Fibroblast of lung (primary cell): ENCODE data around the gene PCDHGC3. TPM values are rescaled to one million over a fixed set of nuclear protein-coding genes. Genes with fewer than 3 reads are reported as not detected.

Experiments
- DNase-seq, 2 donors: peaks; one replicate each; pipeline versions ENCODE4 v3.0.0 to v3.0.0-alpha.2; 2010; ENCODE audit warnings: low read depth in 2 of 2
- H2AFZ ChIP-seq: 2 replicates; pipeline ENCODE4 v1.5.1; 2012; ENCODE audit warnings: low read length, control low read depth, inconsistent platforms
- H3K27ac ChIP-seq: 2 replicates; pipeline ENCODE4 v1.5.1; 2011; ENCODE audit warnings: low read length, control low read depth; ENCODE audit not compliant: insufficient read depth
- H3K27me3 ChIP-seq: 2 replicates; pipeline ENCODE4 v1.5.1; 2011; ENCODE audit warnings: mild to moderate bottlenecking, low read length; ENCODE audit not compliant: control insufficient read depth, insufficient read depth
- H3K36me3 ChIP-seq: 2 replicates; pipeline ENCODE4 v1.5.1; 2011; ENCODE audit warnings: low read length; ENCODE audit not compliant: control insufficient read depth, insufficient read depth
- H3K4me1 ChIP-seq: 2 replicates; pipeline ENCODE4 v1.5.1; 2011; ENCODE audit warnings: low read length; ENCODE audit not compliant: control insufficient read depth, insufficient read depth; ENCODE audit errors: extremely low read depth
- H3K4me2 ChIP-seq: 2 replicates; pipeline ENCODE4 v1.5.1; 2011; ENCODE audit warnings: low read length, control low read depth; ENCODE audit not compliant: insufficient read depth; ENCODE audit errors: extremely low read depth
- H3K4me3 ChIP-seq, 4 experiments: fragments of 200-600 bp in 1 of 4; sonication (generic) in 1 of 4; replicated peaks in 1 of 4; 2 replicates each; pipeline ENCODE4 v1.5.1; 2011 to 2016; ENCODE audit warnings: low read length in 4 of 4, low read depth in 3 of 4, mild to moderate bottlenecking in 3 of 4, control low read depth in 2 of 4, inconsistent platforms in 1 of 4, mixed read lengths in 1 of 4; ENCODE audit not compliant: insufficient read depth in 1 of 4; ENCODE audit errors: control extremely low read depth in 1 of 4
- H3K79me2 ChIP-seq: 2 replicates; pipeline ENCODE4 v1.5.1; 2012; ENCODE audit warnings: mild to moderate bottlenecking, low read length, inconsistent platforms; ENCODE audit not compliant: control insufficient read depth, insufficient read depth
- H3K9ac ChIP-seq: 2 replicates; pipeline ENCODE4 v1.5.1; 2011; ENCODE audit warnings: mild to moderate bottlenecking, low read length, control low read depth; ENCODE audit not compliant: insufficient read depth
- H3K9me3 ChIP-seq: 2 replicates; pipeline ENCODE4 v1.5.1; 2012; ENCODE audit warnings: low read depth, low read length; ENCODE audit not compliant: control insufficient read depth, insufficient read depth
- H4K20me1 ChIP-seq: 2 replicates; pipeline ENCODE4 v1.5.1; 2011; ENCODE audit warnings: low read length; ENCODE audit not compliant: control insufficient read depth, insufficient read depth; ENCODE audit errors: extremely low read depth
- EZH2 ChIP-seq: IDR thresholded peaks from 2 replicates; pipeline ENCODE4 v1.5.1; 2012; ENCODE audit warnings: low read length, control low read depth, mild to moderate bottlenecking; ENCODE audit errors: missing control alignments
- polyA plus RNA-seq, 2 donors: library from polyadenylated mRNA; depleted of rRNA in 1 of 2; stranded (reverse) in 1 of 2; unstranded in 1 of 2; fragments of >200 nt; gene quantifications; 2 replicates each; pipeline ENCODE4 v1.2.1, GENCODE V29; 2011 to 2012; ENCODE audit warnings: missing spikeins in 1 of 2
- total RNA-seq: library from RNA; depleted of rRNA; stranded (reverse); fragments of >200 nt; gene quantifications from 2 replicates; pipeline ENCODE4 v1.2.1, GENCODE V29; 2014
- TF ChIP-seq, protein P1 (sequence below), 2 donors: IDR thresholded peaks in 1 of 2; conservative IDR thresholded peaks in 1 of 2; 1 replicate in 1 of 2; 2 replicates in 1 of 2; pipeline ENCODE4 v1.5.1; 2011 to 2012; ENCODE audit warnings: low read length in 2 of 2, control low read depth in 1 of 2, inconsistent platforms in 1 of 2, low read depth in 1 of 2, mild to moderate bottlenecking in 1 of 2

PCDHGC3 gene
- total and polyA plus RNA-seq, 2 donors (not counting 1 experiment from before 2014, with no cell fraction given), result 59.0 to 109 TPM

- no peak overlapping the region for H3K4me2 ChIP-seq
- TF ChIP-seq EZH2, result no peak
- TF ChIP-seq, protein P1, sequence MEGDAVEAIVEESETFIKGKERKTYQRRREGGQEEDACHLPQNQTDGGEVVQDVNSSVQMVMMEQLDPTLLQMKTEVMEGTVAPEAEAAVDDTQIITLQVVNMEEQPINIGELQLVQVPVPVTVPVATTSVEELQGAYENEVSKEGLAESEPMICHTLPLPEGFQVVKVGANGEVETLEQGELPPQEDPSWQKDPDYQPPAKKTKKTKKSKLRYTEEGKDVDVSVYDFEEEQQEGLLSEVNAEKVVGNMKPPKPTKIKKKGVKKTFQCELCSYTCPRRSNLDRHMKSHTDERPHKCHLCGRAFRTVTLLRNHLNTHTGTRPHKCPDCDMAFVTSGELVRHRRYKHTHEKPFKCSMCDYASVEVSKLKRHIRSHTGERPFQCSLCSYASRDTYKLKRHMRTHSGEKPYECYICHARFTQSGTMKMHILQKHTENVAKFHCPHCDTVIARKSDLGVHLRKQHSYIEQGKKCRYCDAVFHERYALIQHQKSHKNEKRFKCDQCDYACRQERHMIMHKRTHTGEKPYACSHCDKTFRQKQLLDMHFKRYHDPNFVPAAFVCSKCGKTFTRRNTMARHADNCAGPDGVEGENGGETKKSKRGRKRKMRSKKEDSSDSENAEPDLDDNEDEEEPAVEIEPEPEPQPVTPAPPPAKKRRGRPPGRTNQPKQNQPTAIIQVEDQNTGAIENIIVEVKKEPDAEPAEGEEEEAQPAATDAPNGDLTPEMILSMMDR (conservative IDR thresholded peaks at IDR 0.05 in 1 of 2, IDR thresholded peaks at IDR 0.05 in 1 of 2; ENCODE audit: low read depth in 1 of 2, low read length in 2 of 2), result no peak
- no peak overlapping the region for H3K4me3 ChIP-seq
- H3K4me1 ChIP-seq, result peaks cover 17% of the 10 kb centered on the region
- H3K27ac ChIP-seq, result no peak overlapping the region
- no peak overlapping the region for H2AFZ ChIP-seq
- H3K27me3 ChIP-seq, result no peaks in the 10 kb centered on the region
- no peak for DNase-seq
- peaks cover 7% of the 10 kb centered on the region for H3K36me3 ChIP-seq
- H3K79me2 ChIP-seq, result no peaks in the 10 kb centered on the region
- H3K9ac ChIP-seq, result no peak overlapping the region
- H3K9me3 ChIP-seq, result no peaks in the 10 kb centered on the region
- H4K20me1 ChIP-seq, result no peaks in the 10 kb centered on the region
Measured at GRCh38 chr5:141503681-141504080, 27.9 kb downstream of the PCDHGC3 start.

- no peaks in the 10 kb centered on the region for H3K27me3 ChIP-seq
- no peak overlapping the region for H2AFZ ChIP-seq
- H3K79me2 ChIP-seq, result no peaks in the 10 kb centered on the region
- no peak overlapping the region for H3K4me3 ChIP-seq
- H3K27ac ChIP-seq, result no peak overlapping the region
- H3K4me1 ChIP-seq, result peaks cover 19% of the 10 kb centered on the region
- H3K36me3 ChIP-seq, result peaks cover 7% of the 10 kb centered on the region
- H4K20me1 ChIP-seq, result no peaks in the 10 kb centered on the region
- DNase-seq, result no peak
- no peak overlapping the region for H3K9ac ChIP-seq
- TF ChIP-seq, protein P1 (conservative IDR thresholded peaks at IDR 0.05 in 1 of 2, IDR thresholded peaks at IDR 0.05 in 1 of 2; ENCODE audit: low read depth in 1 of 2, low read length in 2 of 2), result no peak
- TF ChIP-seq EZH2, result no peak
- H3K4me2 ChIP-seq, result no peak overlapping the region
- H3K9me3 ChIP-seq, result no peaks in the 10 kb centered on the region
Measured at GRCh38 chr5:141504216-141504615, 28.4 kb downstream of the PCDHGC3 start.

GRCh38 chr5:141506381-141507155 is 30.8 kb downstream of the PCDHGC3 start:
- Histone ChIP-seq H3K36me3 (peaks cover 14% of the 10 kb centered on the region), H2AFZ (no peak overlapping the region), H3K27me3 (no peaks in the 10 kb centered on the region), H4K20me1 (no peaks in the 10 kb centered on the region), H3K4me3 (no peak overlapping the region), H3K9ac (no peak overlapping the region), H3K9me3 (no peaks in the 10 kb centered on the region), H3K27ac (peak overlapping the region; percentile 12), H3K4me1 (peaks cover 27% of the 10 kb centered on the region), H3K79me2 (peaks cover 1% of the 10 kb centered on the region), H3K4me2 (no peak overlapping the region)
- TF ChIP-seq, protein P1 (conservative IDR thresholded peaks at IDR 0.05 in 1 of 2, IDR thresholded peaks at IDR 0.05 in 1 of 2; ENCODE audit: low read depth in 1 of 2, low read length in 2 of 2), result no peak
- TF ChIP-seq EZH2, result no peak
- DNase-seq, result no peak
